GM11168 (cell line): ENCODE results near the gene CBLB.

Experiments used
- in situ Hi-C: fragments of 300-500 bp; cut with MboI; formaldehyde crosslinking; loops from one replicate; pipeline ENCODE4 v1.12.0; 2022; ENCODE audit warnings: low sequenced_read_pairs; ENCODE audit not compliant: unreplicated experiment

CBLB gene

DNA sequence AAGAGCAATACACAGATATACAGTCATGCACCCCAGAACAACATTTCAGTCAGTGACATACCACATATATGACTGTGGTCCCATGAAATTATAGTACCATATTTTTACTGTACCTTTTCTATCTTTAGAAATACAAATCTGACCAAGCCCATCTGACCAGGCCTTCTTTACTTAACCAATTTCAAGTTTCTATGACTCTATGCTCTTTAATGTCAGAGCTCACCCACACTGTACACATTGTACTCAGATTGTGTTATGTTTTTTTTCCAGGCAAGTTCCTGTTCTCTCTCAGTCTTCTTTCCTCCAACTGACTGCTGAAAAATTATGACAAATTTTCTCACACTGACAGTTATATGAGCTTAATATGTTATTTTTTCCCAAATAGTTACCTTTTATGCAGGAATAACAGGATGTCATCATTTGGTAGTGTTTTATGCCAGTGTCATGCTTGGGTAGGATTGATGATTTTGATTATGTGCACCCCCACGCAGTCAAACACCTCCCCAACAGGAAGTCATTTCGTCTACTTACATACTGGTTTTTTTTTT, 8.0 kb upstream of the CBLB start:
- in situ Hi-C loops = loop anchor here (10.0 kb wide), 1 partner anchor 298 kb away; no protein-coding TSS in a partner anchor

DNA sequence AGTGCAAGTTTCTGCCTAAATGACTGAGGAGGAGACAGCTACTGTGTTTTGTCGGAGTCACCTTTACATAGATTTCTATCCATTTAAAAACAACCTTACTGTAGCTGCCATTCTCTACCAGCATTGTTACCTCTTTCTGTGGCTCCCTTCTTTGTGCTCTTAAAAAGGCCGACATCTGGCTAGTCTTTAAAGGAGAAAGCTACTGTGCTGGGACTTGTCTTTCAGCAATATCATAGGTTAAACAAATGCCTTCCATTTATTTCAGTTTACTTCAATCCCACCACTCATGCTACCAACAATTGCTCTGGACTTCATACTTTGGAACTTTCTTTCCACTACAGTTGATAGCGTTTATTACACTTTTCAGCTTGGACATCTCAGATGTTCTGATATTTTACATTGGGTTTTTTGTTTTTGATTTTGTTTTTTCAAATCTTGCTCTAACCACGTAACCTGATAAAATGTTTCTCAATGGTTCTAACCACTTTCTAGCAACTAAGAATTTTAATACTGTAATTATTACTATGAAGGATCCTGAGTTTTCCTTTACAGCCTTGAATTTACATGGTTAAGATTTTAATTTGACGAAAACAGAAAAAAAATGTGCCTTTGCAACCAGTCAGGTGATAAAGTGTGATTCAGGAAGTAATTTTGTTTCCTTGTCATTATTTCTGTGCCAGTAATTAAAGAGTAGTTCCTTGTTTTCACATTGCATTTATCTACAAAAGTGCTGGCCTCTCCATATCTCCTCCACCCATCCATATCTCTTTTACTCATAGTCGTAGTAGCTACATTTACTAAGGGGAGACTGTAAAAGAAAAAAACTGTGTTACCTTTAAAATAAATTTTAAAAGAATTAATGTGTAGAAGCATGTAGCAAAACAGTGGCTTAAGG, 1.3 kb upstream of the CBLB start:
- in situ Hi-C loops = loop anchor here (10.0 kb wide), 1 partner anchor 305 kb away; no protein-coding TSS in a partner anchor

- in situ Hi-C loops = no loop called here
These were observed 670 bp upstream of the CBLB start for GRCh38 chr3:105869531-105869833.

DNA sequence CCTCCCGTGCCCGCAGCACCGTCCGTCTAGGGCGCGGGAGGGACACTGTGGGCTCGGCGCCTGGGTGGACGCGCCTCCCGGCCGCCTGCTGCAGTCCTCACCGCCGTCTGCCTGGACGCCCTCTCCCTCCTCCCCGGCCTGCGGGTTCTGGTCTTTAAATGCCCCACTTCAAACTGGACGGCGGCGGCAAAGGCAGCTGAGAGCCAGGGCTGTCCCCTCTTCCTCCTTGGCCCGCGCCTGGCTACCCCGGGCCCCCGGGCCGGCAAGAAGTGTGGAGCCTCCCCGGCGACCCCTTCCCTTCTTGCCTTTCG, 426 bp downstream of the CBLB start:
- in situ Hi-C loops = no loop called here

DNA sequence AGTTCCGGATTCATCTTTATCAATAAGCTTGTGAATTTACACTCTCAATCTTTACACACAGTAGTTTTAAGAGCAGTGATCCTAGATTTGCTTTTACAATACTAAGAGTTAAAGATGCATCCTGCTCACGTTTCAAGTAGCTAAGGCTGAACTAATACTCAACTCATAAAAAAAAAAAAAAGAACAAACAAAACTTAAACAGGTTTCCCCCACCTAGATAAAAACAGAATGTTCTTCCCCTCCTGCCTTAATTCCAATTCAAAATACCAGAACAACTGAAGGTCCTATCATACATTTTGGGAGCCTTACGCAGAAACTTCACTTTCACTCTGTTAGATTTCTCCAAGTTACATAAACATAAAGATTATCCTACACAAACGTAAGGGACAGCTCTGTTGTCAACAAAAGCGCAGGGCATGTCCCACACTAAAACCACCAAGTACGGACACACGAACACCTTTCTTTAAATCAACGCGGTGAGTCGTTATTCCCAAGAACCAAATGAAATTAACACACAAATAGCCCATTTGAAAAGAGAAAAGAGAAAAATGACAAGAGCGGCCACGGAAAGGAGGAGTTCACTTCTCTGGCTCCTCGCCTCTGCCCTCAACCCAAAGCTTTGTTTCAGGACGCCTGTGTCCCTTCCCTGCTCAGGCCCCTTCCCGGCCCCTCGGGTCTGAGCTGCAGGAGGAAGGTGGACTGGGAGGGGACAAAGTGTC, 941 bp downstream of the CBLB start:
- in situ Hi-C loops = no loop called here

DNA sequence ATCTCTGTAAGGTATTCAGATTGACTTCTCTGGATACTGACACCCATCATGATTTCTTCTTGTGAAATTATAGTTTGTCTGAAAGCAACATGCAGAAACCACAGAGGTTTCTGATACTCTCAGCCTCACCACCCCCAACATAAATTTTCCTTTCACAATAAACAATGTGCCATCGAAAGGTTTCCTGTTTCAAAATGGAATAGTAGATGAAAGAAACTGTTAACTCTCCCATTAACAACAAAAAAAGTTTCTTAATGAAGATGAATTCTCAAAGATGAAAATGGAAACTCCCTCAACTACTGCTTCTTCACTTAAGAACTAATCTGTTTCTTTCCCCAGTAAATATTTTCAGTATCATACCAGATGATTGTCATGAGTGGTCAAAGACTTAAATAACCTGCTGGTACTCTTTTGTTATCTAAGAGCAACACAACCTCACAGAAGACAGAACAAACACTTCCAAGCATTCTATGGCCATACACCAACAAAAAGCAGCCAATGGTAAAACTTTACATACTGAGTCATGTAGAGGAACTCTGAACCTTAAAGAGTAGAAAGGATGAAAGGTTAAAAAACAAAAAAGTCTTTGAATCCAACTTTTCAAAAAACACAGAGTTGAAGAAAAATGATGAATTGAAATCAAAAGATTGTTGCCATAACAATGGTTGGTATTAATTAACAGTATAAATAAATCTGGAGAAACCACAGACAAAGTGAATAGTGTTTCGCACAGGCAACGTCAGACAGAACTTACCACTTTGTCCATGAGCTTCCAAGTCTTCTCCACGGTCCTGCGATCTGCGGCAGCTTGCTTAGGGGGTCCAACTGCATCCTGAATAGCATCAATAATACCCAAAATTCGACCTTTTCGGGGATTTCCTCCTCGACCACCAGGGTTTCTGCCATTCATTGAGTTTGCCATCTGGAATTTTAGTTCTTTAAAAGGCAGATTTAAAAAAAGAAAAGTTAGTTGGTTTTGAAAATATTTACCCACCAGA, 1.9 kb downstream of the CBLB start:
- in situ Hi-C loops = no loop called here

- in situ Hi-C loops = no loop called here
These were observed 2.9 kb downstream of the CBLB start for GRCh38 chr3:105865867-105866350.

- in situ Hi-C loops = no loop called here
These were observed 3.7 kb downstream of the CBLB start for GRCh38 chr3:105865016-105865623.

- in situ Hi-C loops = no loop called here
These were observed 4.6 kb downstream of the CBLB start for GRCh38 chr3:105864212-105864611.

DNA sequence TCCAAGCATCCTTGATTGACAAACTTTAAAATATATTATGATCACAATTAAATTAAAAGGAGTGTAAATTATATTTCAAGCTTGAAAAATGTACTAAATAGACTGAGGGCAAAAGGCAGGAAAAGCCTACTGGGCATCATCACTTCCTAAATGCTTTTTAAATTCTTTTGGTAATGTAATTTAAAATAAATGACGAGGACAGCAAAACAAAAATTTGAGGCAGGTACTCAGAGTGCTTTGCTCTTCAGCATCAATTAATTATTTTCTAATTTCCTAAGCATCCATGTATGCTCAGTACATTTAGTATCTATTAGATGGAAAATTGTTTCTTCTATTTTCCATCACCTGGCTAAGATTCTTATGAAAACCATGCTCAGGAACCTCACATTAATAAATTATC, 5.2 kb downstream of the CBLB start:
- in situ Hi-C loops = no loop called here

GRCh38 chr3:105862217-105862616, 6.6 kb downstream of the CBLB start:
- in situ Hi-C loops = no loop called here

DNA sequence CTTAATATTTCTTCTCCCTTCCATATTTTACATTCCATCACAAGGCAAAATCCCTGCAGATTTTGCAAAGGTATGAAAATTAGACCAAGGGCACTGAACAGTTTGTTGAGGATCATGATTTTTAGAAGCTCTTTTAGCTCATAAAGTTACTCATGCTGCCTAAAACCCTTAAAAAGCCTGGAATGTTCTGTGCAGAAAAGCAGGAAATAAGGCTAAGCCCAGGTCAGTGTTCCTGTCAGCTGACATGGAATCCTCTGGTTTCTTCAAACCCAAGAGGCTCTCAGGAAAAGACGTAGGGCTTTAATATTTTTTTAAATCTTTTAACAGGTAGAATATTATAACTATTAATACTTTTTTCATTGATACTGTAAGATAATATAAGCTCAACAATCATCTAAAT, 8.2 kb downstream of the CBLB start:
- in situ Hi-C loops = no loop called here

DNA sequence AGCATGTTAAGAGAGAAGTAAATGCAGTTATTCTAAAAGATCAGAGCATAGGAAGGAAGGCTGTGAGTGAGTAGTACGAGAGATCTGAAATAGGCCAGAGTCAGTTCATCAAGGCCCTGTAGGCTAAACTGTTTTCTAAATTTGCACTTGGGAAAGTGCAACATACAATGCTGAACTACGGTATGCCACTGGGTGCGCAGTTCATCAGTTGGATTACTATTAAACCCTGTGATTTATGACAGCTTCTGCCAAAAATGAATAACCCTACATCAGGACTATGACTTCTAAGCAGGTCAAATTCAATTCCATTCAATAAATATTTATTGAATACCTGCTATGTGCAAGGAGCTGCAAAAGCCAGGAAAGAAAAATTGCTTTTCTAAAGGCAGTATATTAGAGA, 10.8 kb downstream of the CBLB start:
- in situ Hi-C loops = no loop called here

- in situ Hi-C loops = no loop called here
These were observed 11.2 kb downstream of the CBLB start for GRCh38 chr3:105857601-105858000.

DNA sequence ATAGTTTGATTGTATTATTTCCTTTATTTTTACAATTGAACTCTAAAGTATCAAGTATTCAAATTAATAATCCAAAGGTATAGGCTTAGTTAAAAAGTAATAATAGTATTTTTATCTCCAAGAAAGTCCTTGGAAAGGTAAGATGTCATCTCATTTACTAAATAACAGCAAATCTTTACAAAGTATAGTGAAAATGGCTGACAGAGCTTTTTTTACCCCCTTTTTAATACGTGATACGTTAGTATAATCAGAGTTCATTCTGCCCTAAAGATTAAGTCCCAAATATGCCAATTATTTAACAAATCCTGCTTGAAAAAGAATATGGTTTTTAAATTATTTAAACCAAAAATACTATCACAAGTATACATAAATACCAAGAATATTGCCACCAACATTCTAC, 12.2 kb downstream of the CBLB start:
- in situ Hi-C loops = no loop called here

- in situ Hi-C loops = no loop called here
These were observed 14.9 kb downstream of the CBLB start for GRCh38 chr3:105853801-105854432.

DNA sequence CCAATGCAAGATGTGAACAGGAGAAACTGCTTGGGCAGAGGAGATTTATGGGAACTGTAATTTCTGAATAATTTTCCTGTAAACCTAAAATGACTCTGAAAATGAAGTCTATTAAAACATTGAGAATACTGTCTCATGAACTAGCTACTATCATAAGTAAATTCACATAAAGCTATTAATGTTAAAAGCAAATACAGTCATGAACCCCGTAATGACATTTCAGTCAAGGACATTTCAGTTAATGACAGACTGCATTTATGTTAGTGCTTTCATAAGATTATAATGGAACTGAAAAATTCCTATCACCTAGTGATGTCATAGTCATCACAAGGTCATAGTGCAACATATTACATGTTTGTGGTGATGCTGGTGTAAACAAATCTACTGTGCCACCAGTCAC, 17.2 kb downstream of the CBLB start:
- in situ Hi-C loops = no loop called here

- in situ Hi-C loops = no loop called here
These were observed 17.6 kb downstream of the CBLB start for GRCh38 chr3:105851176-105851575.

DNA sequence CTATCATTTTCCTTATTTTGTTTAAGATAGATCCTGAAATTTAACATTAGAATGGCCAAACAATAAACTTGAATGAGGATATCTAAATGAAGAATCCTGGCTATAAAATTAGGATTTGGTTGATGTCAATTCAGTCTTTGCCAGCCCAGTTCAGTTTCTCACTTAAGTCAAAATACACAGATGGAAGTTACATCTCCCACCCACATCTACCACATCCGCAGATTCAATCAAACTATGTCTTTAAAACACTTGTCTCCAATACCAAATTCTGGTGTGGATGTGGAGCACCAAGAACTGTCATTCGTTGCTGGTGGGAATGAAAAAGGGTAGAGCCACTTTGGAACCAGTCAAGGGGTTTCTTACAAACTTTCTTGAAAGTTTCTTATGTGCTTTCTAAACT, 18.2 kb downstream of the CBLB start:
- in situ Hi-C loops = no loop called here
